ENCODE measurements around the gene SHISA9.

The SHISA9 gene

DNA sequence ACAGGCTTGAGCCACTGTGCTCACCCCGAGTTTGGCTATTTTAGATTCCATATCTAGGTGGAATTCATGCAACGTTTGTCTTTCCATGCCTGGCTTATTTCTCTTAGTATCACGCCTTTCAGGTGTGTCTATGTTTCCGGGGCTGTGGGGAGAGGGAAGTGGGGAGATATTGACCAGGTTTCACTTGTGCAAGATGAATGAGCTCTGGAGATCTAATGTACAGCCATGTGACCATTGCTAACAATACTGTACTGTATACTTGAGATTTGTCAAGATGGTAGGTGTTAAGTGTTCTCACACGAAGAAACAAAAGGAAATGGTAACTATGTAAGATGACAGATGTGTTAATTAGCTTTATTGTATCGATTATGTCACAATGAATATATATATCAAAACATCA lies 199.6 kb downstream of the SHISA9 start:
- Histone ChIP-seq H3K9ac (ENCODE audit: low read length) (no peak overlapping the region), H3K36me3 (replicated peaks; ENCODE audit: low read depth, low read length) (no peaks in the 10 kb centered on the region), H3K27me3 (ENCODE audit: low read depth, low read length) (no peaks in the 10 kb centered on the region), H3K4me2 (ENCODE audit: low read length) (no peak overlapping the region), H2AFZ (ENCODE audit: low read depth, low read length) (no peak overlapping the region), H3K79me2 (ENCODE audit: low read length) (no peaks in the 10 kb centered on the region), H3K4me1 (ENCODE audit: low read length) (no peaks in the 10 kb centered on the region), H3K27ac (ENCODE audit: low read length) (no peak overlapping the region), H4K20me1 (ENCODE audit: insufficient read depth, low read length) (no peaks in the 10 kb centered on the region), H3K9me3 (ENCODE audit: insufficient read depth, low read length) (no peaks in the 10 kb centered on the region), H3K4me3 (ENCODE audit: low read length) (no peak overlapping the region)
- no peak for TF ChIP-seq EZH2phosphoT487 (IDR thresholded peaks at IDR 0.05; ENCODE audit: low read depth)
- TF ChIP-seq, protein P1, sequence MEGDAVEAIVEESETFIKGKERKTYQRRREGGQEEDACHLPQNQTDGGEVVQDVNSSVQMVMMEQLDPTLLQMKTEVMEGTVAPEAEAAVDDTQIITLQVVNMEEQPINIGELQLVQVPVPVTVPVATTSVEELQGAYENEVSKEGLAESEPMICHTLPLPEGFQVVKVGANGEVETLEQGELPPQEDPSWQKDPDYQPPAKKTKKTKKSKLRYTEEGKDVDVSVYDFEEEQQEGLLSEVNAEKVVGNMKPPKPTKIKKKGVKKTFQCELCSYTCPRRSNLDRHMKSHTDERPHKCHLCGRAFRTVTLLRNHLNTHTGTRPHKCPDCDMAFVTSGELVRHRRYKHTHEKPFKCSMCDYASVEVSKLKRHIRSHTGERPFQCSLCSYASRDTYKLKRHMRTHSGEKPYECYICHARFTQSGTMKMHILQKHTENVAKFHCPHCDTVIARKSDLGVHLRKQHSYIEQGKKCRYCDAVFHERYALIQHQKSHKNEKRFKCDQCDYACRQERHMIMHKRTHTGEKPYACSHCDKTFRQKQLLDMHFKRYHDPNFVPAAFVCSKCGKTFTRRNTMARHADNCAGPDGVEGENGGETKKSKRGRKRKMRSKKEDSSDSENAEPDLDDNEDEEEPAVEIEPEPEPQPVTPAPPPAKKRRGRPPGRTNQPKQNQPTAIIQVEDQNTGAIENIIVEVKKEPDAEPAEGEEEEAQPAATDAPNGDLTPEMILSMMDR (IDR thresholded peaks at IDR 0.05; ENCODE audit: low read depth, low read length), result no peak

DNA sequence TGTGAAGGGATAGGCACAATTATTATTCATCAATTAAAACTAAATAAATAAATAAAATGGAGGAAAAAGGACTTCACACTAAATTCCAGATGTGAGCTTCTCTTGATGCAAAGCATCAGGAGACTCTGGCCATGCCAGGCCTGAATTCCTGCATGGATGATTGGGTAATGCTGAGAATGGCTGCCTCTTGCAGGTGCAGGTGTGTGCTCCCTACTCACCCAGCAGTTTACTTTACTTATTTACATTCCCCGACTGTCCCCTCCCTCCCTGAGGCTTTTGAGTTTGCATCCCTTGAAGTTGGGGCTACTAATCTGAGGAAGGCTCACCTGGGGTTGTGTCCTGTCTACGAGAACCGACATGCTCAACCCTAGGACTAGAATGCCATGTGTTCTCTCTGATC lies 200.4 kb downstream of the SHISA9 start:
- Histone ChIP-seq H3K79me2 (ENCODE audit: low read length) (no peaks in the 10 kb centered on the region), H3K27me3 (ENCODE audit: low read depth, low read length) (no peaks in the 10 kb centered on the region), H3K4me2 (ENCODE audit: low read length) (no peak overlapping the region)

DNA sequence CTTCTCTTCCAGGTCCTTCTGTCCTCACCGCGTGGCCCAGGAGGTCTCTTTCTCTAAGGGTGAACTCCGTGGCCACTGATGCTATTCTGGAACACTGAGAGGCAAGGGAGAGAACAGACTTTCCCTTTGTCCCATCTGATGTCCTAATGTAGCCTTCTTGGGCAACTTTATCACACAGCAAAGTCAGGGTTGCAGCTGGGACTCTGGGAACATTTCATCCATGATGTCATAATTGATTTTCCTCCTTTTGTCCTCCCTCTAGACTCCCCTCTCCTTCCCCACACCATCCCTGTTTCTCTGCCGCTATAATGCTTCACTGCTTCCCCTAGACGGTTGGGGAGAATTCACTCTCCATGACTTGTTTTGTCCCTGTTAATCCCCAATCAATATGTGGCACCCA lies 201.0 kb downstream of the SHISA9 start:
- no peaks in the 10 kb centered on the region for H3K9me3 ChIP-seq (ENCODE audit: insufficient read depth, low read length)
- no peak overlapping the region for H3K4me2 ChIP-seq (ENCODE audit: low read length)
- H3K4me1 ChIP-seq (ENCODE audit: low read length), result no peaks in the 10 kb centered on the region
- TF ChIP-seq, protein P1 (IDR thresholded peaks at IDR 0.05; ENCODE audit: low read depth, low read length), result no peak
- no peak for TF ChIP-seq EZH2phosphoT487 (IDR thresholded peaks at IDR 0.05; ENCODE audit: low read depth)
- H4K20me1 ChIP-seq (ENCODE audit: insufficient read depth, low read length), result no peaks in the 10 kb centered on the region
- H3K27me3 ChIP-seq (ENCODE audit: low read depth, low read length), result no peaks in the 10 kb centered on the region
- no peaks in the 10 kb centered on the region for H3K79me2 ChIP-seq (ENCODE audit: low read length)
- H3K27ac ChIP-seq (ENCODE audit: low read length), result no peak overlapping the region
- no peak overlapping the region for H3K9ac ChIP-seq (ENCODE audit: low read length)
- no peak overlapping the region for H2AFZ ChIP-seq (ENCODE audit: low read depth, low read length)
- H3K4me3 ChIP-seq (ENCODE audit: low read length), result no peak overlapping the region
- H3K36me3 ChIP-seq (replicated peaks; ENCODE audit: low read depth, low read length), result no peaks in the 10 kb centered on the region

More for the DNA sequence above, 200.4 kb downstream of the SHISA9 start:
- Histone ChIP-seq H3K4me3 (ENCODE audit: low read length) (no peak overlapping the region), H3K4me1 (ENCODE audit: low read length) (no peaks in the 10 kb centered on the region), H3K9me3 (ENCODE audit: insufficient read depth, low read length) (no peaks in the 10 kb centered on the region), H3K36me3 (replicated peaks; ENCODE audit: low read depth, low read length) (no peaks in the 10 kb centered on the region), H2AFZ (ENCODE audit: low read depth, low read length) (no peak overlapping the region), H3K27ac (ENCODE audit: low read length) (no peak overlapping the region), H3K9ac (ENCODE audit: low read length) (no peak overlapping the region), H4K20me1 (ENCODE audit: insufficient read depth, low read length) (no peaks in the 10 kb centered on the region)
- TF ChIP-seq, protein P1 (IDR thresholded peaks at IDR 0.05; ENCODE audit: low read depth, low read length), result no peak
- TF ChIP-seq EZH2phosphoT487 (IDR thresholded peaks at IDR 0.05; ENCODE audit: low read depth), result no peak

DNA sequence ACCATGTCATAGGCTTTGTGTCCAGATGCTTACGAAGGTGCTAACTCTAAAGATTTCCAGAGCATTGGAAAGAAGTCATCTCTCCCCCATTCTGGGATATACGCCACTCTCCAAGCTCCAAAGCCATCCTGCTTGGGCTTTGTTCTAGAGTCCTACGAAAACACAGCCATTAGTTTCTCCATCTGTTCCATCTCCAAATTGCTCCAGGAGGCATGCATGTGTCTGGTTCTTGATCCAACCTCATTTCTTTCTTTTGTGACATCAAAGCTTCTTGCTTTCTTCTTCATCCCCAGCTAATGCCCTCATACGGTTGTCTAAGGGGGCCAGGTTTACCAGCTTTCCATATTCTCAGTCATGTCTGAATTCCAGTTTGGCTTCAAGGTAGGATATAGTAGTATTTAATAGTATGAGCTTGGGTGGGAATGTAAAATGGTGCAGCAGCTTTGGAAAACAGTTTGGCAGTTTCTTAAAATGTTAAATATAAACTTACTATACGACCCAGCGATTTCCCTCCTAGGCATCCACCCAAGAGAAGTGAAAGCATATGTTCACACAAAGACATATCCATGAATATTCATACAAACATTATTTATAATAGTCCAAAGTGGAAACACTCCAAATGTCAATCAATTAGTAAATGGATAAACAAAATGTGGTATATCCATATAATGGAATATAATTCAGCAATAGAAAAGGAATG lies 202.6 kb downstream of the SHISA9 start:
- Histone ChIP-seq H3K27ac (ENCODE audit: low read length) (no peak overlapping the region), H3K79me2 (ENCODE audit: low read length) (no peaks in the 10 kb centered on the region), H3K27me3 (ENCODE audit: low read depth, low read length) (no peaks in the 10 kb centered on the region), H3K36me3 (replicated peaks; ENCODE audit: low read depth, low read length) (no peaks in the 10 kb centered on the region), H3K4me1 (ENCODE audit: low read length) (no peaks in the 10 kb centered on the region), H4K20me1 (ENCODE audit: insufficient read depth, low read length) (no peaks in the 10 kb centered on the region), H3K4me3 (ENCODE audit: low read length) (no peak overlapping the region), H3K9ac (ENCODE audit: low read length) (no peak overlapping the region), H2AFZ (ENCODE audit: low read depth, low read length) (no peak overlapping the region), H3K9me3 (ENCODE audit: insufficient read depth, low read length) (no peaks in the 10 kb centered on the region), H3K4me2 (ENCODE audit: low read length) (no peak overlapping the region)
- TF ChIP-seq, protein P1 (IDR thresholded peaks at IDR 0.05; ENCODE audit: low read depth, low read length), result no peak
- TF ChIP-seq EZH2phosphoT487 (IDR thresholded peaks at IDR 0.05; ENCODE audit: low read depth), result no peak
